ENCODE results near the gene USP21. TPM values are rescaled to one million over a fixed set of nuclear protein-coding genes. Genes with fewer than 3 reads are reported as not detected.

Gene USP21
- total and polyA plus RNA-seq, 2 of the 13 experiments (the other 11 are each of a cell fraction or from before 2014, with no cell fraction given), result 10.1 to 33.1 TPM

DNA sequence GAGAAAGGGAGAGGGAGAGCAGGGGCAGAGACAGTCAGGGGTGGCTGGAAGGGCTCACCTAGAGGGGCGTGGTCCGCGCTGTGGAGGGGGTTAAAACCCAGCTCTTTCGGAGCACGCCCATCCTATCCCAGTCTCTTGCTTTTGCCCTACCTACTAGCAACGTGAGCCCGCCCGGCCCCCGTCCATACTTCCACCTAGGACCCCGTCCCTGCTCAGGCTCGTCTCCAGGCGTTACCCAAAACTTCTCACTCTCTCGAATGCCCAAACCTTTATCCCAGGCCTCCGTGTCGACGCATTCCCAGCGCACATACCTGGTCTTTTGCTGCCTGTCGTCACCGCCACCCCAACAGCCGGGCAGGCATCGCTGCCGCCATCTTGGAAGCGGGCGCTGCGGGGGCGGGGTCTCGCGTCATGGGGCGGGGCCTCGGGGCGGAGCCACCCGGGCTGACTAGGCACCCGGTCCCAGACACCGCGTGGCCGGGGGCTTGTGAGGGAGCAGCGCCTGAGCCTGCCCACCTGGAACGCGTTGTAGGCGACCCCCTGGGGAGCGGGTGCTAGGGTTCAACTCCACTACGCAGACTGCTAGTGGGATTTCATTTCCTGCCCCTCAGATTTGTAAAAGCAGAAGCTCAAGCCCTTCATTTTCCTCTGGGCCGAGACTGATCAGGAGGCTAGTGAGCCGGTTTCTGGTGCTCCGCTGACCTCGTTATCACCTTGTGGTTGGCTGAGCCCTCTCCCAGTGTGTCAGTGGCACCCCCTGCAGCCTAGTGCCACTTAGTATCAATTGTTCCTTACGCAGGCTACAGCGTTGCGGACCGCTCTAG is 18.0 kb downstream of the USP21 start, which contains the start of gene B4GALT3 (continued):
- TF ChIP-seq, protein P1, sequence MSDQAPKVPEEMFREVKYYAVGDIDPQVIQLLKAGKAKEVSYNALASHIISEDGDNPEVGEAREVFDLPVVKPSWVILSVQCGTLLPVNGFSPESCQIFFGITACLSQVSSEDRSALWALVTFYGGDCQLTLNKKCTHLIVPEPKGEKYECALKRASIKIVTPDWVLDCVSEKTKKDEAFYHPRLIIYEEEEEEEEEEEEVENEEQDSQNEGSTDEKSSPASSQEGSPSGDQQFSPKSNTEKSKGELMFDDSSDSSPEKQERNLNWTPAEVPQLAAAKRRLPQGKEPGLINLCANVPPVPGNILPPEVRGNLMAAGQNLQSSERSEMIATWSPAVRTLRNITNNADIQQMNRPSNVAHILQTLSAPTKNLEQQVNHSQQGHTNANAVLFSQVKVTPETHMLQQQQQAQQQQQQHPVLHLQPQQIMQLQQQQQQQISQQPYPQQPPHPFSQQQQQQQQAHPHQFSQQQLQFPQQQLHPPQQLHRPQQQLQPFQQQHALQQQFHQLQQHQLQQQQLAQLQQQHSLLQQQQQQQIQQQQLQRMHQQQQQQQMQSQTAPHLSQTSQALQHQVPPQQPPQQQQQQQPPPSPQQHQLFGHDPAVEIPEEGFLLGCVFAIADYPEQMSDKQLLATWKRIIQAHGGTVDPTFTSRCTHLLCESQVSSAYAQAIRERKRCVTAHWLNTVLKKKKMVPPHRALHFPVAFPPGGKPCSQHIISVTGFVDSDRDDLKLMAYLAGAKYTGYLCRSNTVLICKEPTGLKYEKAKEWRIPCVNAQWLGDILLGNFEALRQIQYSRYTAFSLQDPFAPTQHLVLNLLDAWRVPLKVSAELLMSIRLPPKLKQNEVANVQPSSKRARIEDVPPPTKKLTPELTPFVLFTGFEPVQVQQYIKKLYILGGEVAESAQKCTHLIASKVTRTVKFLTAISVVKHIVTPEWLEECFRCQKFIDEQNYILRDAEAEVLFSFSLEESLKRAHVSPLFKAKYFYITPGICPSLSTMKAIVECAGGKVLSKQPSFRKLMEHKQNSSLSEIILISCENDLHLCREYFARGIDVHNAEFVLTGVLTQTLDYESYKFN (CRISPR knock-in tag; conservative IDR thresholded peaks at IDR 0.05), result peak; percentile 38
- TF ChIP-seq KDM1A (CRISPR knock-in tag; IDR thresholded peaks at IDR 0.05) (no peak), ZNF441 (CRISPR knock-in tag; IDR thresholded peaks at IDR 0.05; ENCODE audit: borderline replicate concordance) (no peak), ETV5 (CRISPR knock-in tag; IDR thresholded peaks at IDR 0.05; ENCODE audit: borderline replicate concordance) (0 out of 2 replicates have a peak, but pooled peaks have one; percentile 36), THAP11 (CRISPR knock-in tag; IDR thresholded peaks at IDR 0.05) (peak; percentile 74; the same call in 1 of the 2 replicates), ZNF17 (CRISPR knock-in tag; IDR thresholded peaks at IDR 0.05) (no peak), ZKSCAN5 (CRISPR knock-in tag; IDR thresholded peaks at IDR 0.05) (no peak), GABPB1 (CRISPR knock-in tag; IDR thresholded peaks at IDR 0.05) (peak; percentile 85; the same call in 1 of the 2 replicates), POLR2G (IDR thresholded peaks at IDR 0.05; ENCODE audit: low read depth, low read length) (peak; percentile 95)
- TF ChIP-seq, protein P2, sequence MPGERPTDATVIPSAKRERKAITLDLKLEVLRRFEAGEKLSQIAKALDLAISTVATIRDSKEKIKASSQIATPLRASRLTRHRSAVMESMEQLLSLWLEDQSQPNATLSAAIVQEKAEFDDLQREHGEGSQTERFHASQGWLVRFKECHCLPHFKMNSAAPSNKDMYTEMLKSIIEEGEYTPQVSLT (CRISPR knock-in tag; IDR thresholded peaks at IDR 0.05; ENCODE audit: borderline replicate concordance, low read depth), result no peak
- TF ChIP-seq, protein P3, sequence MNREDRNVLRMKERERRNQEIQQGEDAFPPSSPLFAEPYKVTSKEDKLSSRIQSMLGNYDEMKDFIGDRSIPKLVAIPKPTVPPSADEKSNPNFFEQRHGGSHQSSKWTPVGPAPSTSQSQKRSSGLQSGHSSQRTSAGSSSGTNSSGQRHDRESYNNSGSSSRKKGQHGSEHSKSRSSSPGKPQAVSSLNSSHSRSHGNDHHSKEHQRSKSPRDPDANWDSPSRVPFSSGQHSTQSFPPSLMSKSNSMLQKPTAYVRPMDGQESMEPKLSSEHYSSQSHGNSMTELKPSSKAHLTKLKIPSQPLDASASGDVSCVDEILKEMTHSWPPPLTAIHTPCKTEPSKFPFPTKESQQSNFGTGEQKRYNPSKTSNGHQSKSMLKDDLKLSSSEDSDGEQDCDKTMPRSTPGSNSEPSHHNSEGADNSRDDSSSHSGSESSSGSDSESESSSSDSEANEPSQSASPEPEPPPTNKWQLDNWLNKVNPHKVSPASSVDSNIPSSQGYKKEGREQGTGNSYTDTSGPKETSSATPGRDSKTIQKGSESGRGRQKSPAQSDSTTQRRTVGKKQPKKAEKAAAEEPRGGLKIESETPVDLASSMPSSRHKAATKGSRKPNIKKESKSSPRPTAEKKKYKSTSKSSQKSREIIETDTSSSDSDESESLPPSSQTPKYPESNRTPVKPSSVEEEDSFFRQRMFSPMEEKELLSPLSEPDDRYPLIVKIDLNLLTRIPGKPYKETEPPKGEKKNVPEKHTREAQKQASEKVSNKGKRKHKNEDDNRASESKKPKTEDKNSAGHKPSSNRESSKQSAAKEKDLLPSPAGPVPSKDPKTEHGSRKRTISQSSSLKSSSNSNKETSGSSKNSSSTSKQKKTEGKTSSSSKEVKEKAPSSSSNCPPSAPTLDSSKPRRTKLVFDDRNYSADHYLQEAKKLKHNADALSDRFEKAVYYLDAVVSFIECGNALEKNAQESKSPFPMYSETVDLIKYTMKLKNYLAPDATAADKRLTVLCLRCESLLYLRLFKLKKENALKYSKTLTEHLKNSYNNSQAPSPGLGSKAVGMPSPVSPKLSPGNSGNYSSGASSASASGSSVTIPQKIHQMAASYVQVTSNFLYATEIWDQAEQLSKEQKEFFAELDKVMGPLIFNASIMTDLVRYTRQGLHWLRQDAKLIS (CRISPR knock-in tag; IDR thresholded peaks at IDR 0.05), result no peak
- TF ChIP-seq, protein P4, sequence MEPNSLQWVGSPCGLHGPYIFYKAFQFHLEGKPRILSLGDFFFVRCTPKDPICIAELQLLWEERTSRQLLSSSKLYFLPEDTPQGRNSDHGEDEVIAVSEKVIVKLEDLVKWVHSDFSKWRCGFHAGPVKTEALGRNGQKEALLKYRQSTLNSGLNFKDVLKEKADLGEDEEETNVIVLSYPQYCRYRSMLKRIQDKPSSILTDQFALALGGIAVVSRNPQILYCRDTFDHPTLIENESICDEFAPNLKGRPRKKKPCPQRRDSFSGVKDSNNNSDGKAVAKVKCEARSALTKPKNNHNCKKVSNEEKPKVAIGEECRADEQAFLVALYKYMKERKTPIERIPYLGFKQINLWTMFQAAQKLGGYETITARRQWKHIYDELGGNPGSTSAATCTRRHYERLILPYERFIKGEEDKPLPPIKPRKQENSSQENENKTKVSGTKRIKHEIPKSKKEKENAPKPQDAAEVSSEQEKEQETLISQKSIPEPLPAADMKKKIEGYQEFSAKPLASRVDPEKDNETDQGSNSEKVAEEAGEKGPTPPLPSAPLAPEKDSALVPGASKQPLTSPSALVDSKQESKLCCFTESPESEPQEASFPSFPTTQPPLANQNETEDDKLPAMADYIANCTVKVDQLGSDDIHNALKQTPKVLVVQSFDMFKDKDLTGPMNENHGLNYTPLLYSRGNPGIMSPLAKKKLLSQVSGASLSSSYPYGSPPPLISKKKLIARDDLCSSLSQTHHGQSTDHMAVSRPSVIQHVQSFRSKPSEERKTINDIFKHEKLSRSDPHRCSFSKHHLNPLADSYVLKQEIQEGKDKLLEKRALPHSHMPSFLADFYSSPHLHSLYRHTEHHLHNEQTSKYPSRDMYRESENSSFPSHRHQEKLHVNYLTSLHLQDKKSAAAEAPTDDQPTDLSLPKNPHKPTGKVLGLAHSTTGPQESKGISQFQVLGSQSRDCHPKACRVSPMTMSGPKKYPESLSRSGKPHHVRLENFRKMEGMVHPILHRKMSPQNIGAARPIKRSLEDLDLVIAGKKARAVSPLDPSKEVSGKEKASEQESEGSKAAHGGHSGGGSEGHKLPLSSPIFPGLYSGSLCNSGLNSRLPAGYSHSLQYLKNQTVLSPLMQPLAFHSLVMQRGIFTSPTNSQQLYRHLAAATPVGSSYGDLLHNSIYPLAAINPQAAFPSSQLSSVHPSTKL (CRISPR knock-in tag; IDR thresholded peaks at IDR 0.05), result no peak; the same call in none of the 2 replicates
- TF ChIP-seq, protein P5, sequence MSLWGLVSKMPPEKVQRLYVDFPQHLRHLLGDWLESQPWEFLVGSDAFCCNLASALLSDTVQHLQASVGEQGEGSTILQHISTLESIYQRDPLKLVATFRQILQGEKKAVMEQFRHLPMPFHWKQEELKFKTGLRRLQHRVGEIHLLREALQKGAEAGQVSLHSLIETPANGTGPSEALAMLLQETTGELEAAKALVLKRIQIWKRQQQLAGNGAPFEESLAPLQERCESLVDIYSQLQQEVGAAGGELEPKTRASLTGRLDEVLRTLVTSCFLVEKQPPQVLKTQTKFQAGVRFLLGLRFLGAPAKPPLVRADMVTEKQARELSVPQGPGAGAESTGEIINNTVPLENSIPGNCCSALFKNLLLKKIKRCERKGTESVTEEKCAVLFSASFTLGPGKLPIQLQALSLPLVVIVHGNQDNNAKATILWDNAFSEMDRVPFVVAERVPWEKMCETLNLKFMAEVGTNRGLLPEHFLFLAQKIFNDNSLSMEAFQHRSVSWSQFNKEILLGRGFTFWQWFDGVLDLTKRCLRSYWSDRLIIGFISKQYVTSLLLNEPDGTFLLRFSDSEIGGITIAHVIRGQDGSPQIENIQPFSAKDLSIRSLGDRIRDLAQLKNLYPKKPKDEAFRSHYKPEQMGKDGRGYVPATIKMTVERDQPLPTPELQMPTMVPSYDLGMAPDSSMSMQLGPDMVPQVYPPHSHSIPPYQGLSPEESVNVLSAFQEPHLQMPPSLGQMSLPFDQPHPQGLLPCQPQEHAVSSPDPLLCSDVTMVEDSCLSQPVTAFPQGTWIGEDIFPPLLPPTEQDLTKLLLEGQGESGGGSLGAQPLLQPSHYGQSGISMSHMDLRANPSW (CRISPR knock-in tag; IDR thresholded peaks at IDR 0.05; ENCODE audit: borderline replicate concordance), result peak; percentile 57; the same call in 1 of the 2 replicates
